Activated CD4-positive, alpha-beta T cell treated with anti-CD3 and anti-CD28 coated beads for 36 hours (primary cell): ENCODE results near the gene TOP1. TPM values are rescaled to one million over a fixed set of nuclear protein-coding genes. Genes with fewer than 3 reads are reported as not detected.

ENCODE experiments used
- ATAC-seq: fragments of 200-7000 bp; cut with Tn5 transposase; one replicate; pipeline ENCODE4 v1.10.0; 2021; ENCODE audit warnings: mild to moderate bottlenecking, moderate library complexity
- CTCF ChIA-PET: fragments of 350-600 bp; sonication (Branson Sonifier 250); formaldehyde crosslinking; loops from one replicate; lab custom pipeline; 2021; ENCODE audit warnings: antibody characterized with exemption; lab: Charles Lee
- POLR2A ChIA-PET: fragments of 350-600 bp; sonication (Branson Sonifier 250); formaldehyde crosslinking; loops from one replicate; lab custom pipeline; 2021; ENCODE audit warnings: antibody characterized with exemption, inconsistent platforms; lab: Charles Lee
- DNase-seq: peaks from one replicate; pipeline ENCODE4 v3.0.0-alpha.2; 2020
- H3K27ac Mint-ChIP-seq: one replicate; pipeline ENCODE4 v1.8.0; 2021; ENCODE audit warnings: mixed read lengths
- H3K27me3 Mint-ChIP-seq: one replicate; pipeline ENCODE4 v1.8.0; 2021; ENCODE audit warnings: mixed read lengths
- H3K36me3 Mint-ChIP-seq: one replicate; pipeline ENCODE4 v1.8.0; 2021; ENCODE audit warnings: low read depth, mixed read lengths
- H3K4me1 Mint-ChIP-seq: one replicate; pipeline ENCODE4 v1.8.0; 2021; ENCODE audit warnings: mixed read lengths
- H3K4me3 Mint-ChIP-seq: one replicate; pipeline ENCODE4 v1.8.0; 2021; ENCODE audit warnings: mild to moderate bottlenecking, moderate library complexity, mixed read lengths
- H3K9me3 Mint-ChIP-seq: one replicate; pipeline ENCODE4 v1.8.0; 2021; ENCODE audit warnings: low read depth, mixed read lengths
- intact Hi-C, 2 experiments: fragments of 100-400 bp; cut with DNase I in 1 of 2; cut with micrococcal nuclease in 1 of 2; formaldehyde crosslinking; loops; one replicate each; pipeline versions ENCODE4 v1.14.2 to v1.15.1; 2022 to 2024; cut with DNase I, micrococcal nuclease
- total RNA-seq, 2 experiments: library from RNA; stranded (reverse); gene quantifications; one replicate each; pipeline ENCODE4 v1.2.3, GENCODE V29; 2021

TOP1 gene
- total RNA-seq, 2 experiments from 2014 or later = 111 to 124 TPM

GRCh38 chr20:41057999-41058673, 29.5 kb downstream of the TOP1 start:
- Mint-ChIP-seq H3K4me1 (peaks cover 60% of the 10 kb centered on the region), H3K36me3 (peaks cover 54% of the 10 kb centered on the region), H3K4me3 (no peak overlapping the region), H3K27ac (peak overlapping the region; percentile 40), H3K27me3 (no peaks in the 10 kb centered on the region), H3K9me3 (peaks cover 8% of the 10 kb centered on the region)
- intact Hi-C loops = no loop called here
- ChIA-PET CTCF (interaction anchor here (0.6 to 2.0 kb wide), 8 partner anchors 8 to 78 kb away, joined by 3 to 9 read pairs (median 3); no protein-coding TSS in a partner anchor), POLR2A (interaction anchor here (1.0 to 1.2 kb wide), 2 partner anchors 10 to 67 kb away, joined by 5 to 10 read pairs; no protein-coding TSS in a partner anchor)
- peak; percentile 55 for DNase-seq
- ATAC-seq = peak; percentile 93

- H3K27ac Mint-ChIP-seq = peak overlapping the region; percentile 40
- H3K4me1 Mint-ChIP-seq = peaks cover 61% of the 10 kb centered on the region
- H3K36me3 Mint-ChIP-seq = peaks cover 55% of the 10 kb centered on the region
- intact Hi-C loops = no loop called here
- no peak overlapping the region for H3K4me3 Mint-ChIP-seq
- peaks cover 5% of the 10 kb centered on the region for H3K9me3 Mint-ChIP-seq
- H3K27me3 Mint-ChIP-seq = no peaks in the 10 kb centered on the region
- POLR2A ChIA-PET = interaction anchor here (1.2 kb wide), 1 partner anchor 68 kb away, joined by 5 read pairs; no protein-coding TSS in a partner anchor
- no peak for ATAC-seq
- CTCF ChIA-PET = interaction anchor here (0.8 to 2.0 kb wide), 5 partner anchors 9 to 36 kb away, joined by 3 to 9 read pairs (median 3); no protein-coding TSS in a partner anchor
- DNase-seq = no peak
Observed at GRCh38 chr20:41058674-41059635, 30.3 kb downstream of the TOP1 start.

- intact Hi-C loops = no loop called here
- peaks cover 47% of the 10 kb centered on the region for H3K36me3 Mint-ChIP-seq
- H3K4me1 Mint-ChIP-seq = peaks cover 50% of the 10 kb centered on the region
- ATAC-seq (no peak), DNase-seq (no peak)
- ChIA-PET CTCF (interaction anchor here (0.8 kb wide), 1 partner anchor 505 kb away, joined by 3 read pairs; no protein-coding TSS in a partner anchor), POLR2A (interaction anchor here (0.6 kb wide), 2 partner anchors 10 to 28 kb away, joined by 3 to 13 read pairs; no protein-coding TSS in a partner anchor)
- peaks cover 2% of the 10 kb centered on the region for H3K9me3 Mint-ChIP-seq
- no peak overlapping the region for H3K27ac Mint-ChIP-seq
- H3K27me3 Mint-ChIP-seq = no peaks in the 10 kb centered on the region
- H3K4me3 Mint-ChIP-seq = no peak overlapping the region
Observed at GRCh38 chr20:41061155-41061554, 32.5 kb downstream of the TOP1 start.

GRCh38 chr20:41063442-41063841, 34.8 kb downstream of the TOP1 start:
- intact Hi-C loops = no loop called here
- CTCF ChIA-PET = no interaction called here
- POLR2A ChIA-PET = no interaction called here
- no peak overlapping the region for H3K4me3 Mint-ChIP-seq
- H3K36me3 Mint-ChIP-seq = peaks cover 53% of the 10 kb centered on the region
- H3K9me3 Mint-ChIP-seq = peaks cover 2% of the 10 kb centered on the region
- H3K4me1 Mint-ChIP-seq = peaks cover 45% of the 10 kb centered on the region
- H3K27me3 Mint-ChIP-seq = no peaks in the 10 kb centered on the region
- DNase-seq (no peak), ATAC-seq (no peak)
- H3K27ac Mint-ChIP-seq = peak overlapping the region; percentile 2

- H3K9me3 Mint-ChIP-seq = peaks cover 2% of the 10 kb centered on the region
- H3K4me3 Mint-ChIP-seq = no peak overlapping the region
- ChIA-PET CTCF (interaction anchor here (1.2 kb wide), 1 partner anchor 30 kb away, joined by 3 read pairs; no protein-coding TSS in a partner anchor), POLR2A (no interaction called here)
- H3K4me1 Mint-ChIP-seq = peaks cover 40% of the 10 kb centered on the region
- intact Hi-C loops = no loop called here
- no peak overlapping the region for H3K27ac Mint-ChIP-seq
- H3K36me3 Mint-ChIP-seq = peaks cover 51% of the 10 kb centered on the region
- ATAC-seq (no peak), DNase-seq (no peak)
- H3K27me3 Mint-ChIP-seq = no peaks in the 10 kb centered on the region
Observed at GRCh38 chr20:41064377-41064776, 35.8 kb downstream of the TOP1 start.

- Mint-ChIP-seq H3K4me3 (no peak overlapping the region), H3K36me3 (peaks cover 51% of the 10 kb centered on the region), H3K27ac (no peak overlapping the region), H3K27me3 (no peaks in the 10 kb centered on the region), H3K9me3 (peaks cover 2% of the 10 kb centered on the region), H3K4me1 (peaks cover 45% of the 10 kb centered on the region)
- ChIA-PET POLR2A (no interaction called here), CTCF (interaction anchor here (0.7 to 1.1 kb wide), 2 partner anchors 18 to 22 kb away, joined by 3 to 4 read pairs; no protein-coding TSS in a partner anchor)
- intact Hi-C loops = no loop called here
- ATAC-seq (no peak), DNase-seq (no peak)
Observed at GRCh38 chr20:41065716-41066115, 37.1 kb downstream of the TOP1 start.

GRCh38 chr20:41068806-41069205, 40.2 kb downstream of the TOP1 start:
- intact Hi-C loops = no loop called here
- Mint-ChIP-seq H3K4me3 (no peak overlapping the region), H3K27ac (no peak overlapping the region), H3K36me3 (peaks cover 34% of the 10 kb centered on the region), H3K4me1 (peaks cover 61% of the 10 kb centered on the region), H3K27me3 (no peaks in the 10 kb centered on the region), H3K9me3 (no peaks in the 10 kb centered on the region)
- POLR2A ChIA-PET = no interaction called here
- DNase-seq (no peak), ATAC-seq (no peak)
- CTCF ChIA-PET = interaction anchor here (0.7 to 2.0 kb wide), 4 partner anchors 26 to 106 kb away, joined by 3 to 11 read pairs (median 4); no protein-coding TSS in a partner anchor

GRCh38 chr20:41072190-41072863, 43.7 kb downstream of the TOP1 start:
- Mint-ChIP-seq H3K27me3 (no peaks in the 10 kb centered on the region), H3K4me3 (no peak overlapping the region), H3K9me3 (no peaks in the 10 kb centered on the region), H3K36me3 (peaks cover 35% of the 10 kb centered on the region), H3K4me1 (peaks cover 79% of the 10 kb centered on the region), H3K27ac (peak overlapping the region; percentile 70)
- DNase-seq (no peak), ATAC-seq (peak; percentile 31)
- ChIA-PET CTCF (interaction anchor here (1.2 to 3.0 kb wide), 3 partner anchors 13 to 81 kb away, joined by 3 to 11 read pairs (median 7); no protein-coding TSS in a partner anchor), POLR2A (interaction anchor here (0.6 kb wide), 1 partner anchor 19 kb away, joined by 4 read pairs; no protein-coding TSS in a partner anchor)
- intact Hi-C loops = loop anchor here (2.0 to 5.0 kb wide), 2 partner anchors 35 to 70 kb away; no protein-coding TSS in a partner anchor

- intact Hi-C loops = loop anchor here (2.0 to 5.0 kb wide), 2 partner anchors 36 to 70 kb away; no protein-coding TSS in a partner anchor
- Mint-ChIP-seq H3K27ac (peak overlapping the region; percentile 70), H3K9me3 (no peaks in the 10 kb centered on the region), H3K4me1 (peaks cover 79% of the 10 kb centered on the region), H3K4me3 (no peak overlapping the region), H3K36me3 (peaks cover 34% of the 10 kb centered on the region), H3K27me3 (no peaks in the 10 kb centered on the region)
- ChIA-PET CTCF (interaction anchor here (0.6 to 3.0 kb wide), 6 partner anchors 12 to 177 kb away, joined by 3 to 11 read pairs (median 4); no protein-coding TSS in a partner anchor), POLR2A (interaction anchor here (0.6 kb wide), 1 partner anchor 20 kb away, joined by 4 read pairs; no protein-coding TSS in a partner anchor)
- ATAC-seq (peak; percentile 67), DNase-seq (peak; percentile 20)
Observed at GRCh38 chr20:41072915-41073314, 44.3 kb downstream of the TOP1 start.

- CTCF ChIA-PET = interaction anchor here (0.7 to 3.1 kb wide), 4 partner anchors 20 to 106 kb away, joined by 3 to 10 read pairs (median 3); no protein-coding TSS in a partner anchor
Observed at GRCh38 chr20:41074441-41074840, 45.8 kb downstream of the TOP1 start.

More at GRCh38 chr20:41074441-41074840, 45.8 kb downstream of the TOP1 start:
- Mint-ChIP-seq H3K4me3 (no peak overlapping the region), H3K27me3 (no peaks in the 10 kb centered on the region), H3K9me3 (no peaks in the 10 kb centered on the region), H3K27ac (no peak overlapping the region), H3K4me1 (peaks cover 79% of the 10 kb centered on the region), H3K36me3 (peaks cover 37% of the 10 kb centered on the region)
- DNase-seq = no peak
- intact Hi-C loops = loop anchor here in 1 of 2 experiments (5.0 kb wide), 1 partner anchor 37 kb away; no protein-coding TSS in a partner anchor
- POLR2A ChIA-PET = interaction anchor here (0.6 kb wide), 1 partner anchor 36 kb away, joined by 4 read pairs; no protein-coding TSS in a partner anchor
- no peak for ATAC-seq
